Measurements from ENCODE around the gene TAF1B.

TAF1B gene

GRCh38 chr2:9807555-9808305 lies 35.5 kb upstream of the TAF1B start:
- in situ Hi-C loops (cut with HindIII; ENCODE audit: low sequenced_read_pairs), result no loop called here

GRCh38 chr2:9808334-9809063 lies 34.8 kb upstream of the TAF1B start:
- in situ Hi-C loops (cut with HindIII; ENCODE audit: low sequenced_read_pairs), result no loop called here

GRCh38 chr2:9809064-9809356 lies 34.3 kb upstream of the TAF1B start:
- in situ Hi-C loops (cut with HindIII; ENCODE audit: low sequenced_read_pairs), result no loop called here

- in situ Hi-C loops (cut with HindIII; ENCODE audit: low sequenced_read_pairs), result loop anchor here (5.0 kb wide), 1 partner anchor 153 kb away; no protein-coding TSS in a partner anchor
These were observed 33.7 kb upstream of the TAF1B start for GRCh38 chr2:9809448-9810088.

GRCh38 chr2:9811216-9811615 lies 32.1 kb upstream of the TAF1B start:
- in situ Hi-C loops (cut with HindIII; ENCODE audit: low sequenced_read_pairs), result loop anchor here (5.0 kb wide), 1 partner anchor 151 kb away; no protein-coding TSS in a partner anchor

- in situ Hi-C loops (cut with HindIII; ENCODE audit: low sequenced_read_pairs), result loop anchor here (5.0 kb wide), 1 partner anchor 150 kb away; no protein-coding TSS in a partner anchor
These were observed 31.4 kb upstream of the TAF1B start for GRCh38 chr2:9811679-9812511.

- in situ Hi-C loops (cut with HindIII; ENCODE audit: low sequenced_read_pairs), result loop anchor here (5.0 kb wide), 1 partner anchor 149 kb away; no protein-coding TSS in a partner anchor
These were observed 30.3 kb upstream of the TAF1B start for GRCh38 chr2:9812945-9813311.

- in situ Hi-C loops (cut with HindIII; ENCODE audit: low sequenced_read_pairs), result loop anchor here (5.0 kb wide), 1 partner anchor 149 kb away; no protein-coding TSS in a partner anchor
These were observed 29.8 kb upstream of the TAF1B start for GRCh38 chr2:9813312-9814128.

GRCh38 chr2:9814129-9814868 lies 29.0 kb upstream of the TAF1B start:
- in situ Hi-C loops (cut with HindIII; ENCODE audit: low sequenced_read_pairs), result loop anchor here (5.0 kb wide), 1 partner anchor 148 kb away; no protein-coding TSS in a partner anchor

- in situ Hi-C loops (cut with HindIII; ENCODE audit: low sequenced_read_pairs), result no loop called here
These were observed 28.2 kb upstream of the TAF1B start for GRCh38 chr2:9815076-9815475.

GRCh38 chr2:9815844-9816279 lies 27.4 kb upstream of the TAF1B start:
- in situ Hi-C loops (cut with HindIII; ENCODE audit: low sequenced_read_pairs), result no loop called here

- in situ Hi-C loops (cut with HindIII; ENCODE audit: low sequenced_read_pairs), result no loop called here
These were observed 25.2 kb upstream of the TAF1B start for GRCh38 chr2:9818097-9818496.

GRCh38 chr2:9819551-9819950 lies 23.7 kb upstream of the TAF1B start:
- in situ Hi-C loops (cut with HindIII; ENCODE audit: low sequenced_read_pairs), result no loop called here

GRCh38 chr2:9820020-9820973 lies 23.0 kb upstream of the TAF1B start:
- in situ Hi-C loops (cut with HindIII; ENCODE audit: low sequenced_read_pairs), result no loop called here

GRCh38 chr2:9821805-9822445 lies 21.3 kb upstream of the TAF1B start:
- in situ Hi-C loops (cut with HindIII; ENCODE audit: low sequenced_read_pairs), result no loop called here

- in situ Hi-C loops (cut with HindIII; ENCODE audit: low sequenced_read_pairs), result no loop called here
These were observed 18.8 kb upstream of the TAF1B start for GRCh38 chr2:9824441-9824840.

GRCh38 chr2:9824956-9825720 lies 18.1 kb upstream of the TAF1B start:
- in situ Hi-C loops (cut with HindIII; ENCODE audit: low sequenced_read_pairs), result no loop called here
